A673 (cell line): ENCODE results near the gene THSD4. TPM values are rescaled to one million over a fixed set of nuclear protein-coding genes. Genes with fewer than 3 reads are reported as not detected.

ENCODE experiments used
- BruUV-seq: library from RNA; stranded (reverse); fragments of 400-500 nt; replicated peaks from 2 replicates; lab custom pipeline; 2021; lab: Mats Ljungman, UMichigan
- CTCF ChIA-PET: fragments of 300-600 bp; sonication (Branson Sonifier 250); formaldehyde crosslinking; loops from one replicate; lab custom pipeline; 2022; ENCODE audit warnings: antibody characterized with exemption; lab: Charles Lee
- POLR2A ChIA-PET: fragments of 300-600 bp; sonication (Branson Sonifier 250); formaldehyde crosslinking; loops from one replicate; lab custom pipeline; 2022; ENCODE audit warnings: antibody characterized with exemption; ENCODE audit not compliant: low non-redundant PET; lab: Charles Lee
- DNase-seq: peaks from one replicate; pipeline ENCODE4 v3.0.0-alpha.2; 2015; ENCODE audit warnings: low spot score
- H3K27ac ChIP-seq: fragments of 200-600 bp; sonication (generic); 2 replicates; pipeline ENCODE4 v1.5.1; 2016; ENCODE audit warnings: mixed run types, low read depth, mild to moderate bottlenecking, mixed read lengths, antibody characterized with exemption, low read length; ENCODE audit not compliant: poor library complexity, severe bottlenecking
- H3K27me3 ChIP-seq: fragments of 200-600 bp; sonication (generic); replicated peaks from 2 replicates; pipeline ENCODE4 v1.6.1; 2017; ENCODE audit warnings: mixed run types, low read depth, mild to moderate bottlenecking, mixed read lengths, antibody characterized with exemption, low read length; ENCODE audit not compliant: insufficient read depth, poor library complexity
- H3K36me3 ChIP-seq: fragments of 200-600 bp; sonication (generic); 2 replicates; pipeline ENCODE4 v1.6.1; 2016; ENCODE audit warnings: mixed run types, mild to moderate bottlenecking, mixed read lengths, antibody characterized with exemption, low read length; ENCODE audit not compliant: insufficient read depth, poor library complexity, severe bottlenecking
- H3K4me1 ChIP-seq: fragments of 200-600 bp; sonication (generic); 2 replicates; pipeline ENCODE4 v1.6.1; 2017; ENCODE audit warnings: mixed run types, mild to moderate bottlenecking, mixed read lengths, antibody characterized with exemption, low read length; ENCODE audit not compliant: insufficient read depth, poor library complexity, severe bottlenecking
- H3K4me3 ChIP-seq: fragments of 200-600 bp; sonication (generic); 2 replicates; pipeline ENCODE4 v1.5.1; 2016; ENCODE audit warnings: low read depth, mixed run types, mild to moderate bottlenecking, mixed read lengths, low read length; ENCODE audit not compliant: poor library complexity, severe bottlenecking
- H3K9me3 ChIP-seq: fragments of 200-600 bp; sonication (generic); 2 replicates; pipeline ENCODE4 v1.6.1; 2016; ENCODE audit warnings: mixed run types, low read depth, mild to moderate bottlenecking, mixed read lengths, antibody characterized with exemption, low read length; ENCODE audit not compliant: poor library complexity, severe bottlenecking
- EZH2 ChIP-seq: fragments of 200-600 bp; sonication (generic); IDR thresholded peaks from 2 replicates; pipeline ENCODE4 v1.6.1; 2017; ENCODE audit warnings: borderline replicate concordance, low read depth, mild to moderate bottlenecking, mixed read lengths, antibody characterized with exemption, low read length; ENCODE audit not compliant: poor library complexity, severe bottlenecking
- intact Hi-C: fragments of 100-400 bp; cut with micrococcal nuclease; formaldehyde crosslinking; loops from one replicate; pipeline ENCODE4 v1.10.0; 2022; ENCODE audit not compliant: unreplicated experiment
- total RNA-seq: library from RNA; stranded (reverse); gene quantifications from 2 replicates; pipeline ENCODE4 v1.2.3, GENCODE V29; 2021
- TF ChIP-seq, protein P1 (sequence below): fragments of 300-800, 200-600 bp; sonication (generic); conservative IDR thresholded peaks from 2 replicates; pipeline ENCODE4 v1.5.1; 2017; ENCODE audit warnings: low read depth, mild to moderate bottlenecking, antibody characterized with exemption, low read length, moderate library complexity, mixed read lengths

Gene THSD4
- total RNA-seq, 1 experiment from 2014 or later, result 2.4 TPM

GRCh38 chr15:71811036-71811736, 695.9 kb downstream of the THSD4 start:
- DNase-seq, result no peak
- Histone ChIP-seq H3K27ac (no peak overlapping the region), H3K27me3 (no peaks in the 10 kb centered on the region), H3K9me3 (no peaks in the 10 kb centered on the region), H3K4me1 (peaks cover 13% of the 10 kb centered on the region), H3K4me3 (no peak overlapping the region), H3K36me3 (no peaks in the 10 kb centered on the region)
- CTCF ChIA-PET, result interaction anchor here (1.0 kb wide), 1 partner anchor 68 kb away, joined by 3 read pairs; no protein-coding TSS in a partner anchor
- intact Hi-C loops, result no loop called here
- no peak for TF ChIP-seq EZH2
- TF ChIP-seq, protein P1, sequence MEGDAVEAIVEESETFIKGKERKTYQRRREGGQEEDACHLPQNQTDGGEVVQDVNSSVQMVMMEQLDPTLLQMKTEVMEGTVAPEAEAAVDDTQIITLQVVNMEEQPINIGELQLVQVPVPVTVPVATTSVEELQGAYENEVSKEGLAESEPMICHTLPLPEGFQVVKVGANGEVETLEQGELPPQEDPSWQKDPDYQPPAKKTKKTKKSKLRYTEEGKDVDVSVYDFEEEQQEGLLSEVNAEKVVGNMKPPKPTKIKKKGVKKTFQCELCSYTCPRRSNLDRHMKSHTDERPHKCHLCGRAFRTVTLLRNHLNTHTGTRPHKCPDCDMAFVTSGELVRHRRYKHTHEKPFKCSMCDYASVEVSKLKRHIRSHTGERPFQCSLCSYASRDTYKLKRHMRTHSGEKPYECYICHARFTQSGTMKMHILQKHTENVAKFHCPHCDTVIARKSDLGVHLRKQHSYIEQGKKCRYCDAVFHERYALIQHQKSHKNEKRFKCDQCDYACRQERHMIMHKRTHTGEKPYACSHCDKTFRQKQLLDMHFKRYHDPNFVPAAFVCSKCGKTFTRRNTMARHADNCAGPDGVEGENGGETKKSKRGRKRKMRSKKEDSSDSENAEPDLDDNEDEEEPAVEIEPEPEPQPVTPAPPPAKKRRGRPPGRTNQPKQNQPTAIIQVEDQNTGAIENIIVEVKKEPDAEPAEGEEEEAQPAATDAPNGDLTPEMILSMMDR, result no peak
- no TSS peak for BruUV-seq
- POLR2A ChIA-PET, result interaction anchor here (0.6 kb wide), 1 partner anchor 43 kb away, joined by 8 read pairs; no protein-coding TSS in a partner anchor

DNA sequence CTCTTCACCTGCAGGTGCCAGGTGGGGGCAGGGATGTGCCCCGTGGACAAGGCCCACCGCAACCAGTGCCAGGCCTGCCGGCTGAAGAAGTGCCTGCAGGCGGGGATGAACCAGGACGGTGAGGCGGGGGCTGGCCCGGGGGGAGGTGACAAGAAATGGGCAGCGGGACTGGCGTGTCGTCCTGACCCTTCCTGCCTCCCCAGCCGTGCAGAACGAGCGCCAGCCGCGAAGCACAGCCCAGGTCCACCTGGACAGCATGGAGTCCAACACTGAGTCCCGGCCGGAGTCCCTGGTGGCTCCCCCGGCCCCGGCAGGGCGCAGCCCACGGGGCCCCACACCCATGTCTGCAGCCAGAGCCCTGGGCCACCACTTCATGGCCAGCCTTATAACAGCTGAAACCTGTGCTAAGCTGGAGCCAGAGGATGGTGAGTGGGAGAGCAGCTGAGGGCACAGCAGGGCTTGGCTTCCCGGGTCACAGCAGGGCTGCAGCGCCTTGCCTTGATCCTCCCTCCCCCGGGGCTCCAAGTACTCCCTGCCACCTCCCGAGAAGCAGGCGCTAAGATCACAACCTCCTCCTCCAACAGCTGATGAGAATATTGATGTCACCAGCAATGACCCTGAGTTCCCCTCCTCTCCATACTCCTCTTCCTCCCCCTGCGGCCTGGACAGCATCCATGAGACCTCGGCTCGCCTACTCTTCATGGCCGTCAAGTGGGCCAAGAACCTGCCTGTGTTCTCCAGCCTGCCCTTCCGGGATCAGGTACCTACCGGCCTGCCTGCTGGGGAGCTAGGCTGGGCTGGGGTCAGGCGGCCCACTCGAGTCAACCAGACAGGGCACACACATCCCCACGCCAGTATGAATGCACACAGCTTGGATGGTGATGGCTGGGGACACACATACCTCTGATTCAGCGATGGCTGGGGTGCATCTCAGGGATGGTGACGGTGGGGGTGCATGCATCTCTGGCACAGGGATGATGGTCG, 696.8 kb downstream of the THSD4 start:
- DNase-seq, result no peak
- CTCF ChIA-PET, result interaction anchor here (0.6 kb wide), 1 partner anchor 91 kb away, joined by 3 read pairs; no protein-coding TSS in a partner anchor
- TF ChIP-seq, protein P1, result no peak
- TF ChIP-seq EZH2, result no peak
- Histone ChIP-seq H3K4me3 (no peak overlapping the region), H3K4me1 (peaks cover 5% of the 10 kb centered on the region), H3K9me3 (no peaks in the 10 kb centered on the region), H3K36me3 (no peaks in the 10 kb centered on the region), H3K27ac (no peak overlapping the region), H3K27me3 (no peaks in the 10 kb centered on the region)
- POLR2A ChIA-PET, result no interaction called here
- no TSS peak for BruUV-seq
- intact Hi-C loops, result no loop called here

- BruUV-seq, result no TSS peak
- ChIA-PET POLR2A (no interaction called here), CTCF (interaction anchor here (1.1 kb wide), 1 partner anchor 317 kb away, joined by 4 read pairs; no protein-coding TSS in a partner anchor)
- H3K4me1 ChIP-seq, result no peaks in the 10 kb centered on the region
- TF ChIP-seq EZH2, result no peak
- TF ChIP-seq, protein P1, result no peak
- DNase-seq, result no peak
- no peaks in the 10 kb centered on the region for H3K9me3 ChIP-seq
- intact Hi-C loops, result no loop called here
- H3K36me3 ChIP-seq, result no peaks in the 10 kb centered on the region
- no peak overlapping the region for H3K27ac ChIP-seq
- H3K27me3 ChIP-seq, result no peaks in the 10 kb centered on the region
- H3K4me3 ChIP-seq, result no peak overlapping the region
Observed at GRCh38 chr15:71812966-71813722, 697.9 kb downstream of the THSD4 start.
